Liver (tissue), 9 donors: ENCODE measurements around the gene FADS1. TPM values are rescaled to one million over a fixed set of nuclear protein-coding genes. Genes with fewer than 3 reads are reported as not detected.

Experiments
- DNase-seq: peaks from one replicate; pipeline ENCODE4 v3.0.0-alpha.2; 2017; ENCODE audit warnings: low spot score
- H3K27ac ChIP-seq, 2 donors: one replicate each; pipeline ENCODE4 v1.7.0; 2013; ENCODE audit warnings: inconsistent platforms in 2 of 2, low read length in 2 of 2, control low read depth in 1 of 2, low read depth in 1 of 2, mild to moderate bottlenecking in 1 of 2
- H3K27me3 ChIP-seq, 4 donors: one replicate each; pipeline versions ENCODE4 v1.6.1 to v1.7.0; 2013; ENCODE audit warnings: low read length in 3 of 4, inconsistent platforms in 1 of 4, mild to moderate bottlenecking in 1 of 4, moderate library complexity in 1 of 4; ENCODE audit not compliant: control insufficient read depth in 4 of 4, insufficient read depth in 4 of 4
- H3K36me3 ChIP-seq, 4 donors: one replicate each; pipeline versions ENCODE4 v1.6.1 to v1.7.0; 2013; ENCODE audit warnings: low read length in 3 of 4, mild to moderate bottlenecking in 3 of 4, low read depth in 1 of 4, moderate library complexity in 1 of 4; ENCODE audit not compliant: control insufficient read depth in 4 of 4, insufficient read depth in 3 of 4
- H3K4me1 ChIP-seq, 4 donors: one replicate each; pipeline versions ENCODE4 v1.6.1 to v1.7.0; 2013; ENCODE audit warnings: low read length in 3 of 4, mild to moderate bottlenecking in 3 of 4, moderate library complexity in 1 of 4; ENCODE audit not compliant: control insufficient read depth in 4 of 4, insufficient read depth in 4 of 4
- H3K4me3 ChIP-seq, 3 donors: one replicate each; pipeline versions ENCODE4 v1.6.1 to v1.7.0; 2013; ENCODE audit warnings: low read length in 3 of 3, control low read depth in 1 of 3, low read depth in 1 of 3, mild to moderate bottlenecking in 1 of 3
- H3K9ac ChIP-seq, 2 donors: one replicate each; pipeline ENCODE4 v1.7.0; 2013; ENCODE audit warnings: low read length in 2 of 2, mild to moderate bottlenecking in 2 of 2, moderate library complexity in 2 of 2, control low read depth in 1 of 2, low read depth in 1 of 2
- H3K9me3 ChIP-seq, 4 donors: one replicate each; pipeline versions ENCODE4 v1.6.1 to v1.7.0; 2013; ENCODE audit warnings: low read length in 3 of 4; ENCODE audit not compliant: control insufficient read depth in 4 of 4
- CTCF ChIP-seq: fragments of 150-350 bp; IDR thresholded peaks from 2 replicates; pipeline ENCODE4 v1.5.1; 2017; ENCODE audit warnings: improper control_type of control experiment, low read depth, low read length; ENCODE audit not compliant: missing input control
- EGR1 ChIP-seq, 2 donors: IDR thresholded peaks; 2 replicates each; pipeline ENCODE4 v1.6.1; 2016 to 2018; ENCODE audit warnings: antibody characterized with exemption in 2 of 2, low read depth in 2 of 2
- FOXA1 ChIP-seq: IDR thresholded peaks from 2 replicates; pipeline ENCODE4 v1.6.1; 2016; ENCODE audit warnings: antibody characterized with exemption
- FOXA2 ChIP-seq: IDR thresholded peaks from 2 replicates; pipeline ENCODE4 v1.6.1; 2016; ENCODE audit warnings: antibody characterized with exemption
- GABPA ChIP-seq, 2 donors: IDR thresholded peaks in 1 of 2; conservative IDR thresholded peaks in 1 of 2; 2 replicates each; pipeline ENCODE4 v1.6.1; 2016; ENCODE audit warnings: antibody characterized with exemption in 2 of 2, mild to moderate bottlenecking in 1 of 2, moderate library complexity in 1 of 2
- HNF4A ChIP-seq, 2 donors: conservative IDR thresholded peaks; 2 replicates each; pipeline ENCODE4 v1.6.1; 2016; ENCODE audit warnings: antibody characterized with exemption in 2 of 2, mild to moderate bottlenecking in 2 of 2
- HNF4G ChIP-seq: IDR thresholded peaks from 2 replicates; pipeline ENCODE4 v1.6.1; 2016; ENCODE audit warnings: antibody characterized with exemption
- JUND ChIP-seq, 2 donors: IDR thresholded peaks; 2 replicates each; pipeline ENCODE4 v1.6.1; 2016; ENCODE audit warnings: antibody characterized with exemption in 2 of 2
- NR2F2 ChIP-seq: IDR thresholded peaks from 2 replicates; pipeline ENCODE4 v1.6.1; 2016; ENCODE audit warnings: antibody characterized with exemption
- RAD21 ChIP-seq, 2 donors: IDR thresholded peaks; 2 replicates each; pipeline ENCODE4 v1.6.1; 2016; ENCODE audit warnings: antibody characterized with exemption in 2 of 2, mild to moderate bottlenecking in 2 of 2
- REST ChIP-seq: IDR thresholded peaks from 2 replicates; pipeline ENCODE4 v1.6.1; 2016; ENCODE audit warnings: antibody characterized with exemption, mild to moderate bottlenecking
- RXRA ChIP-seq, 2 donors: IDR thresholded peaks; 2 replicates each; pipeline ENCODE4 v1.6.1; 2017 to 2018; ENCODE audit warnings: antibody characterized with exemption in 2 of 2, mild to moderate bottlenecking in 1 of 2
- SP1 ChIP-seq: IDR thresholded peaks from 2 replicates; pipeline ENCODE4 v1.6.1; 2018; ENCODE audit warnings: antibody characterized with exemption, mild to moderate bottlenecking
- TAF1 ChIP-seq: conservative IDR thresholded peaks from 2 replicates; pipeline ENCODE4 v1.6.1; 2016; ENCODE audit warnings: antibody characterized with exemption, mild to moderate bottlenecking
- YY1 ChIP-seq: IDR thresholded peaks from 2 replicates; pipeline ENCODE4 v1.6.1; 2016; ENCODE audit warnings: antibody characterized with exemption, mild to moderate bottlenecking
- ZBTB33 ChIP-seq: IDR thresholded peaks from 2 replicates; pipeline ENCODE4 v1.6.1; 2016; ENCODE audit warnings: antibody characterized with exemption
- WGBS: extraction: QIAGEN DNeasy Blood & Tissue Kit; methylation state at CpG from one replicate; pipeline ENCODE4 v1.1.7; 2013; 5-methylcytosine and 5-hydroxymethylcytosine counted together
- polyA plus RNA-seq, 2 donors: library from polyadenylated mRNA; stranded (reverse) in 1 of 2; unstranded in 1 of 2; fragments of 200-250 nt in 1 of 2; fragments of >200 nt in 1 of 2; fragmentation: Nextera tagmentation in 1 of 2; extraction: Ambion mirVana in 1 of 2; gene quantifications; one replicate each; pipeline versions ENCODE4 v1.2.1 to v1.2.3, GENCODE V29; 2013 to 2015
- total RNA-seq, 2 donors: library from RNA; depleted of rRNA; stranded (reverse); fragments of >200 nt; gene quantifications; one replicate each; pipeline ENCODE4 v1.2.3, GENCODE V29; 2014
- TF ChIP-seq, protein P1 (sequence below): IDR thresholded peaks from 2 replicates; pipeline ENCODE4 v1.6.1; 2016; ENCODE audit warnings: antibody characterized with exemption
- TF ChIP-seq, protein P2 (sequence below): IDR thresholded peaks from 2 replicates; pipeline ENCODE4 v1.6.1; 2016; ENCODE audit warnings: antibody characterized with exemption
- donor health status: healthy.
- donor health status: healthy.
- donor health status: healthy.
- donor health status: healthy.
- donor health status: healthy.

Gene FADS1
- total and polyA plus RNA-seq, 4 donors, result 16.8 to 137 (median 58.7) TPM

DNA sequence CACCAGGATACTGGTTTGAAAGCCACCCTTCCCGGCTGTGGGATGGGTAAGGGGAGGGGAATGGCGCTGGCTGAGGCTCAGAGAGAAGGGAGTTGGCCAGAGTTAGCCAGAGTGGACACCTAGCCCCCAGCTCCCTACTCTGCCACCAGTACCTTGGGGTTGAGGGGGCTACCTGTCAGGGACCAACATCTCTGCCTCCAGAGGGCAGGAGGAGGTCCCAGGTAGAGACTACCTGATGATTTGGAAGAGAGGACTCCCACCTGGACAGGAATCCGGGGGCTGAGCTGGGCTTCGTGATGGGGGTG, 60.7 kb downstream of the FADS1 start:
- TF ChIP-seq GABPA (IDR thresholded peaks at IDR 0.05 in 1 of 2, conservative IDR thresholded peaks at IDR 0.05 in 1 of 2) (no peak), HNF4A (conservative IDR thresholded peaks at IDR 0.05) (no peak), SP1 (no peak), JUND (IDR thresholded peaks at IDR 0.05) (no peak), FOXA1 (no peak), EGR1 (IDR thresholded peaks at IDR 0.05; ENCODE audit: low read depth in 2 of 2) (no peak), RXRA (IDR thresholded peaks at IDR 0.05) (no peak), TAF1 (no peak)
- no peaks in the 10 kb centered on the region for H3K27me3 ChIP-seq
- WGBS, result 68% methylated on average over 4 of the region's 4 CpGs
- H3K9ac ChIP-seq, result peak overlapping the region; percentile 14 to 86
- H3K27ac ChIP-seq, result peak overlapping the region; percentile 87 to 97
- DNase-seq, result no peak
- peaks cover 9 to 40% (median 23%) of the 10 kb centered on the region in 4 donors for H3K4me1 ChIP-seq
- H3K36me3 ChIP-seq, result no peaks in the 10 kb centered on the region
- H3K4me3 ChIP-seq, result peak overlapping the region in 2 of 3 donors; percentile 12 to 40
- H3K9me3 ChIP-seq, result no peaks in the 10 kb centered on the region

DNA sequence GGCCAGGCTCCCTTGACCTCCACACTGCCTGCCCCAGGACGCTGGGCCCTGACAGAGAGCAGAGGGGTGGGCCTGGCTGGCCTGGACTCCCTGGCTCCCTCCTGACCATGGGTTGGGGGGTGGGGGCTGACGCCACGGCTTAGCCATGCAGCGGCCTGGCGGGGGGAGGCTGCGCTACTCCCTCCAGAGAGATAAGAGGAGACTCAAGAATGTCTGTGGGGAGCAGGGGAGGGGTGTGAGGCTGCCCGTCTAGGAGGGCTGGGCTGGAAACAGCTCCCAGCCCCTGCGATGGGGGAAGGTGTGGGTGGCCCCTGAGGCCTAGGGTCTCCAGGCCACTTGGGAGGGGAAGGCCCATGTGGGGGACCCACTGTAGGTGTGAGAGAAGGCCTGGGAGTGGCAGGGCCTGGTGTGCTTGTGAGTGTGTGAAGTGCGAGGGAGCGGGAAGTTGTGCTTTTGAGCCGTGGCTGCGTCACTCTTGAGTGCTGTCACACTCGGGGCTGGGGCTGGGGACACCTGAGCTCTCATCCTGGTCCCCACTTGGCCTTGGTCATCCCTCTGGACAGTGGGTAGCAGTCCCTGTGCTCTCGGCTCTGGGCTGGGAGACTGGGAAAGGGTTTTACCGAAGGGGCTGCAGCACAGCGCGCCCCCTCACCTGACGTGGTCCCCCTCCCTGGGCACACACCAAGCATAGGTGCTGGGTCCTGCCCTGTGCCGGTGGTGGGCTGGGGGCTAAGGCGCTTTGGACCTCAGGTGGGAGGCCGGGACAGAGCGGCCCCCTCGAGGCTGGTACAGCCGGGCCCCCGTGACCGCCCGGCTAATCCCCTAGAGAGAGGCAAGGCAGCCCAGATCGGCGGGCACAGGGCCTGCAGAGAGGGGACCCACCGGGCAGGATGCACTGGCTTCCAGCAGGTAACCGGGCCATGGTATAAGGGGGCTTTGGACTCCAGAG, 62.0 kb downstream of the FADS1 start:
- DNase-seq, result no peak
- Histone ChIP-seq H3K9ac (no peak overlapping the region), H3K27ac (peak overlapping the region; percentile 87 to 97), H3K4me3 (no peak overlapping the region), H3K4me1 (peaks cover 9 to 40% (median 23%) of the 10 kb centered on the region in 4 donors), H3K36me3 (no peaks in the 10 kb centered on the region), H3K9me3 (no peaks in the 10 kb centered on the region), H3K27me3 (no peaks in the 10 kb centered on the region)
- 89% methylated on average over 31 of the region's 31 CpGs for WGBS
- TF ChIP-seq, protein P1, sequence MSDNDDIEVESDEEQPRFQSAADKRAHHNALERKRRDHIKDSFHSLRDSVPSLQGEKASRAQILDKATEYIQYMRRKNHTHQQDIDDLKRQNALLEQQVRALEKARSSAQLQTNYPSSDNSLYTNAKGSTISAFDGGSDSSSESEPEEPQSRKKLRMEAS, result no peak
- TF ChIP-seq YY1, result no peak
- TF ChIP-seq RAD21 (IDR thresholded peaks at IDR 0.05), result no peak
- TF ChIP-seq FOXA2, result no peak
- TF ChIP-seq NR2F2, result no peak
- TF ChIP-seq JUND (IDR thresholded peaks at IDR 0.05), result no peak
- TF ChIP-seq GABPA (IDR thresholded peaks at IDR 0.05 in 1 of 2, conservative IDR thresholded peaks at IDR 0.05 in 1 of 2), result no peak
- no peak for TF ChIP-seq CTCF
- no peak for TF ChIP-seq RXRA (IDR thresholded peaks at IDR 0.05)
- TF ChIP-seq, protein P2, sequence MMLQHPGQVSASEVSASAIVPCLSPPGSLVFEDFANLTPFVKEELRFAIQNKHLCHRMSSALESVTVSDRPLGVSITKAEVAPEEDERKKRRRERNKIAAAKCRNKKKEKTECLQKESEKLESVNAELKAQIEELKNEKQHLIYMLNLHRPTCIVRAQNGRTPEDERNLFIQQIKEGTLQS, result no peak
- no peak for TF ChIP-seq SP1
- TF ChIP-seq TAF1, result no peak
- no peak for TF ChIP-seq EGR1 (IDR thresholded peaks at IDR 0.05; ENCODE audit: low read depth in 2 of 2)
- TF ChIP-seq REST, result no peak
- TF ChIP-seq FOXA1, result no peak
- no peak for TF ChIP-seq HNF4A (conservative IDR thresholded peaks at IDR 0.05)
- no peak for TF ChIP-seq ZBTB33
- TF ChIP-seq HNF4G, result no peak
